ENCODE results near the gene COLEC12. TPM values are rescaled to one million over a fixed set of nuclear protein-coding genes. Genes with fewer than 3 reads are reported as not detected.

Gene COLEC12
- total RNA-seq: 10 to 100 TPM; 23.0 to 54.9 TPM
- long read RNA-seq, donor 1, full-length matches to known transcripts: 22 of 42 reads
- long read RNA-seq, donor 1, partial matches to known transcripts: 14 of 42 reads
- long read RNA-seq, donor 1, other reads (novel, unspliced or antisense): 6 of 42 reads
- long read RNA-seq, donor 2, partial matches to known transcripts: 9 of 9 reads
- long read RNA-seq, donor 2, other reads (novel, unspliced or antisense): 0 of 9 reads

DNA sequence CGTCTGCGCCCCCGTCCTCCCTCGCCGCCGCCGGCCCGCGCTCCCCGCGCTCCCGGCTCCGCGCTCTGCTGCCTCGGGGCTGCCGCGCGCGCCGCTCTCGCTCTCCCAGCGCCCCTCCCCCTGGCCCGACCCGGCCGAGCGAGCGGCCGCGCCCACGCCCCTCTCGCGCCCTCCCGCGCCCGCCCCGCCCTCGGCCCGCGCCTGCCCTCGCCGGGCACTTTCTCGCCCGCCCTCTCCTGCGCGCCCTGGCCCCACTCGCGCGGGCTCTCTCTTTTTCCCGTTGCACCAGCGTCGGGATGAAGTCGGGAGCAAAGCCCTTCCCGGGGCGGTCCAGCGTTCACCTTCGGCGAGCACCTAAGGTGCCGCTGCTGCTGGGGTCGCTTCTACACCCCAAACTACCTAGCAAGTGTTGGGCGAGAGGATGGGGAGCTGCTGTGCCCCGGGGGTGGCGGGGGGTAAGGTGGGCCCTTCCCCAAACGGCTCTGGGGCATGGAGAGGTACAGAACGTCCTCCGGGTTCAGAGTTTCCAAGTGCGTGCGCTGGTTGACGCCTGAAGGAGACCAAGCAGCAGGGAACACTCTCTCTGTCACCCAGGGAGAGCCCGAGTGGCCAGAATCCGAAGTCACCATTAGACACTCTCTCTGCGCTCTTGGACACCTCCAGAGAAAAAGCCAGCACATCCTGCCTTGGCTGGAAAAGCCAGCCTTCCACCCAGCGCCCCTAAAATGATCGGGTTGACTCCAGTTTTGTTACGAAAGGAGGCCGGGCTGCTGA, at the start of gene COLEC12:
Gene COLEC12, minus strand, starts transcription at position 70 of the 774 bp plus-strand sequence. CDS start 187 bp downstream, outside the sequence.
- peak; percentile 86 for DNase-seq (ENCODE audit: low spot score)
- intact Hi-C loops (cut with DNase I): loop anchor here in 1 of 2 donors (10.0 kb wide), 1 partner anchor 54 kb away; no protein-coding TSS in a partner anchor

DNA sequence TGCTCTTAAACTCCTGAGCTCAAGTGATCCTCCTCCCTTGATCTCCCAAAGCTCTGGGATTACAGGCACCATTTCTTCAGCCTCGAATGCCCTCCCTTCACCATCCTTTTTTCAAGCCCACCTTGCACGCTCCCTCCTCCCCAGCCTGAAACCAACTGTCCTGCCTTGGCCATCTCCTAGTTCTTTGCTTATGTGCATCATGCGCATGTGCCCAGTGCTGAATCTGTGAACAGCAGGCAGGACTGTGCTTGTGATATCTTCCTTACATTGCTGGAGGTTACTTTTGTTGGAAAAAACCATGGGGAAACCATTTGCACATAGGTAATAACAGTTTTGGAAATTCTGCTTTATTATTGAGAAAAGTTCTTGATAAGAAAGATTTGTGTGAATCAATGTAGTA, 49.5 kb upstream of the COLEC12 start:
- DNase-seq (ENCODE audit: low spot score): no peak
- intact Hi-C loops (cut with DNase I): loop anchor here in 1 of 2 donors (10.0 kb wide), 1 partner anchor 45 kb away; the partner anchor contains the start of gene COLEC12

DNA sequence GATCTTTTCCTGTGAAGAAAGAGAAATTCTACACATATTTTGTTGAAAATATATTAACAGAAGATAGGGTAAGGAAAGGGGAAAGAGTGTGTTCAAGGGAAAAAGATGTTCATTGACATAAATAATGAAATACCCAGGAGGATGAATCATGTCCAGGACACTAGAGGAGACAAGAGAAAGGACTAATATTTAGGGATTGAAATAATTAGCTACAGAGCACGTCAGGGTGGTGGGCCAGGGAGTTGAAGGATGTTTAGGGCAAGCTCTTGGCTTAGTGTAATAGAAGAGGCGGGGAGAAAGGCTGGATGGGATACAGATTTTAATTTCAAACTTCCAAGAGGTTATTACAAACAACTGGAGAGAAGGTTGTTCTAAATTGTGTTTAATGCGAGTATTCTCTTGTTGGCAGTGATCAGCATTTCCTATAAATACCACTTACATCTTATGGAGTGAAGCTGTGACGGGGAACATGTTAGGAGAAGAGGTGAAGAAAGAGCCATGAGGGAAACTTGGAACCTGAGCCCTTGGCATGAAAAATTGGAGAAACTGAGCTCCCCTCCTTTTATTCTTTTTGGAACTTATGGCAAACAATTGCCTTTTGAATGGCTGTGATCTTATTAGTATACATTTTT, 43.1 kb upstream of the COLEC12 start:
- no peak for DNase-seq (ENCODE audit: low spot score)
- intact Hi-C loops (cut with DNase I): no loop called here

DNA sequence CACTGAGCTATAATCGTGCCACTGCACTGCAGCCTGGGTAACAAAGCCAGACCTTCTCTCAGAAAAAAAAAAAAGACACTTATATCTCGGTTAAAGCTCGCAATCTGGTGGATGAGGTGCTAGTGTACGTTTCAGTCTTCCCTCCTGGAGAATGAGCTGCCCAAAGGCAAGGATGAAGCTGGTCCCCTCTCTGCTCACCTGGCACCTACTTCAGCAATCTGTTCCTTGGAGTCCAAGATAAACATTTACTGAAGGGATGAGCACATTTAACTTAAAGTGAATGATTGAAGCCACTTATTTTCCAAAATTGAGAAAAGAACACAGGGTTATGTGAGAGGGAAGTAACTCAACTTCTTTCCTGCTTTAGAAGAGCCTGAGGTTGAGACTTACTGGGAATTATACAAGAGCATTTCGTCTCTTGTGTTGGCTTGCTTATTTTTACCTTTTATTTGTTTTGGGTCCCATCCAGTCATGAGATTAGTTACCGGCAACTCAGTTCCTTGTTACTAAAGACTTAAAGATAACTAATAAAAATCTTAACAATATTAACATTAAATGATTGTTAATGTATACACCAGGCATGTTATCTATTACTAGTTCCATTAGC, 33.6 kb upstream of the COLEC12 start:
- intact Hi-C loops (cut with DNase I): no loop called here

DNA sequence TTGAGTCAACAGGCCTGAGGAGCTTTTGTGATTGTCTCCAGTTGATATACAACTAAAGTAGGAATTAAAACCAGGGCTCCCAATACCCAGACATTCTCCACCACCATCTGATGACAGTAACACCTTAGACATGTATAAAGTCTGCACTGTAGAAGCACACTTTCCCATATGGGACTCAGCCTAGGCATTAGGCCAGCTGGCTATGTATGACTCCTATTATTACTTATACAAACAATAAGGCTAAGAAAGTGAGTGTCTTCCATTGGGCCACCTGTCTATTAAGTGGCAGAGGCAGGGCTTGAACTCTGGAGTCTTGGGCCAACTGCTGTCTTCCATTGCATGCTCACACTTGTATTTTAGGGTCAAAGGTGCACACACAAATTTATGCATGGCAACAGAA, 32.1 kb upstream of the COLEC12 start:
- intact Hi-C loops (cut with DNase I): no loop called here
- DNase-seq (ENCODE audit: low spot score): no peak

More for the DNA sequence above, 33.6 kb upstream of the COLEC12 start:
- DNase-seq (ENCODE audit: low spot score): no peak

DNA sequence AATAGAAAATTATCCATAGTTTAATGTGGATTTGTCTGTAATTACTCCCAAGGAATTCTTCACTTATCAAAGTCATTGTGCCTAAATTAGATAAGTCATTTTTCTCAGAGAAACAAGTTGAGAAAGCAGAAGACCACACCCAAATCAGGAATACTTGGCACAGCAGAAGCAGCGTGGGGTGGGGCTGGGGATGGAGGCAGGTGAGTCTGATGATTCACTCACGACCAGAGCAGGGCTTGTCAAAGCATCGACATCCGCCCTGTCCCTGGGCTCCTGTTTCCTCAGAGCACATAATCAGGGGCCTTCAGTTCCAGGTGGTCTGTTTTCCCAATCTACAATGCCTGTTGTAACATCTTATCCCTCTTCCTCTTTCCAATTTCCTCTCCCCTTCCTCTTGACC, 31.5 kb upstream of the COLEC12 start:
- no peak for DNase-seq (ENCODE audit: low spot score)
- intact Hi-C loops (cut with DNase I): no loop called here

DNA sequence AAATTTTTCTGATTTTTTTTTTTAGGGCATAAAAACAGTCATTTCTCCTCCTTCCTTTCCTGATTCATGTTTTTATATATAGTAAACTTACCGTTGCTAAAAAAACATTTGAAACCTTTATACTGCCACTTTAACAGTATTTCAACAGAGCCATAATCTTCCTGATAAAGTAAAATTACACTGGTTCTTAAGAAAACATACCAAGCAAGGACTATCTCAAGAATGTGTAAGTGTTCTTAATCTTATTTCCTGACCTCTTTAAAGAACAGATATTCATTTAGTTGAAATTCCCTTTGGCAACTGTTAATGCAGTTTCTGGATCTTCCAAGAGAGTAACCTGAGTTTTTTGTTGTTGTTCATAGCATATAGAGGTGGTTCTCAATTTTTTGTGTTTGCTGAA, 26.6 kb upstream of the COLEC12 start:
- intact Hi-C loops (cut with DNase I): no loop called here
- DNase-seq (ENCODE audit: low spot score): no peak

DNA sequence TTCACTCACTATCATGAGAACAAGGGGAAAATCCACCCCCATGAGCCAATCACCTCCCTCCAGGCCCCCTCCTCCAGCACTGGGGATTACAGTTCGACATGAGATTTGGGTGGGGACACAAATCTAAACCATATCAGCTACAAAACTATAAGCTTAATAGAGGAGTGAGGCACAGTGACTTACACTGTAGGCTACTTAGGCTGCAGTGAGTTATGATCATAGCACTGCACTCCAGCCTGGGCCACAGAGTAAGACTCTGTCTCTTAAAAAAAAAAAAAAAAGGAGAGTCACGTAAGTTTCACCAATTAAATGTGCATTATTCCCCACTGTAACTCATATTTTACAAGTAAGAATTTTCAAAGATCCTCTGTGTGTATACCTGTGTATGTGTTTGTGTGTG, 26.2 kb upstream of the COLEC12 start:
- intact Hi-C loops (cut with DNase I): no loop called here
- no peak for DNase-seq (ENCODE audit: low spot score)

DNA sequence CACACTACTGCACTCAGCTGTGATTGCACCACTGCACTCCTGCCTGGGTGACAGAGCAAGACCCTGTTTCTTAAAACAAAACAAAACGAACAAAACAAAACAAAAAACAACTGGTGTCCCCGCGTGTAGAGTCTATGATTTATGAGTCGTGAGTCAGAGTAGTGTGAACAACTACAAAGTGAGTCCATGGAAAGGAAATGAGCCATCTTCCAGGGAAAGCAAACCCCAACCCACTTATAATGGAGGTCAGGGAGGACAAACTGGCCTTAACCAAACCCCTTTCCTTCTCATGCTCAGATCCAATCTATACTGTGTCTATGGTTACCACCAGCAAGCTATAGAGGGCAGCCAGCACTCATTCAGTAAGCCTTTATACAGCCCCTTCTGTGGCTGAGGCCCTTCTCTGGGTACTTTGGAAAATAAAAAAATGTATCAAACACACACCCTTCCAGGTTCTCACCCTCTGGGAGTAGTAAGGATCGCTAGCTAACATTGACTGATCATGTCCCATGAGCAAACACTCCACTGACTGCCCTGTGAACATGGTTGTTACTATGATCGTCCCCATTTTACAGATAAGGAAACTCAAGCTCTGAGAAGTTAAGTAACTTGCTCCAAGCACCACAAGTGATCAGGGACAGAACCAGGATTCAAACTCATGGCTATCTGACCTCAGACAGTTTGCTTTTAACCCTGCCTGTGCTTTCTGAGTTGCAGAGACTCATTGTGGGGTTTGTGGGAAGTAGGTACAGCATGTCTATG, 24.7 kb upstream of the COLEC12 start:
- DNase-seq (ENCODE audit: low spot score): no peak
- intact Hi-C loops (cut with DNase I): no loop called here

DNA sequence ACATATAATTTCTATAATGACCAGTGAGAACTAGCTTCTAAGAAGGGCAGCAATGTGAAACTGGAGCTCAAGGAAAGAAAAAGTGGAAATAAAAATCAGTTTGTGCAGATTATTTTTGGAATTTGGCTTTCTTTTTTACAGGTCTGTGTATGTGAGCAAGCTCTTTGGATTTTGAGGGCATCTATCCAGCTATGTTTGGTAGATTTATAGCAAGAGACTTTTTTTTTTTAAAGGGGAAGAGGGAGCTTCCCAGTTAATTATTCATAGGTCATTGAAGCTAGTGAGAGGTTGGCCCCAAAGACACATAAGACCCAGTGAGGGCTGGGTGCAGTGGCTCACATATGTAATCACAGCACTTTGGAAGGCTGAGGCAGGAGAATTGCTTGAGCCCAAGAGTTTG, 24.0 kb upstream of the COLEC12 start:
- DNase-seq (ENCODE audit: low spot score): no peak
- intact Hi-C loops (cut with DNase I): no loop called here

DNA sequence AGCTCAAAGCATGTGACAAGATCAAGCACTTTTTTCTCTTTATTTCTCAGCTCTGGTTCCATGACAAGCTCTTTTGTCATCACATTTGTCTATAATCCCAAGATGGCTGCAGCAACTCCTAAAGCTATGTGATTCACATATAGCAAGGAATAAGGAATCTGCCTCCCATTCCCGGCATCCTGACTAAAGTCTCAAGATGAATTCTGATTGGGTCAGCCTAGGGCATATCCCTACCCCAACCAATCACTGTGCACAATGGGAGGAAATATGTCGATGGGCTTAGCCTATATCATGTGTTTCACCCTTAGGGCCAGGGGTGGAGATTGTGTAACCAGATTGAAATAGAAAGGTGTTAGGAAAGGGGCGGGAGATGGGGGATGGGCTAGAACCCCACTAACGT, 23.1 kb upstream of the COLEC12 start:
- intact Hi-C loops (cut with DNase I): no loop called here

DNA sequence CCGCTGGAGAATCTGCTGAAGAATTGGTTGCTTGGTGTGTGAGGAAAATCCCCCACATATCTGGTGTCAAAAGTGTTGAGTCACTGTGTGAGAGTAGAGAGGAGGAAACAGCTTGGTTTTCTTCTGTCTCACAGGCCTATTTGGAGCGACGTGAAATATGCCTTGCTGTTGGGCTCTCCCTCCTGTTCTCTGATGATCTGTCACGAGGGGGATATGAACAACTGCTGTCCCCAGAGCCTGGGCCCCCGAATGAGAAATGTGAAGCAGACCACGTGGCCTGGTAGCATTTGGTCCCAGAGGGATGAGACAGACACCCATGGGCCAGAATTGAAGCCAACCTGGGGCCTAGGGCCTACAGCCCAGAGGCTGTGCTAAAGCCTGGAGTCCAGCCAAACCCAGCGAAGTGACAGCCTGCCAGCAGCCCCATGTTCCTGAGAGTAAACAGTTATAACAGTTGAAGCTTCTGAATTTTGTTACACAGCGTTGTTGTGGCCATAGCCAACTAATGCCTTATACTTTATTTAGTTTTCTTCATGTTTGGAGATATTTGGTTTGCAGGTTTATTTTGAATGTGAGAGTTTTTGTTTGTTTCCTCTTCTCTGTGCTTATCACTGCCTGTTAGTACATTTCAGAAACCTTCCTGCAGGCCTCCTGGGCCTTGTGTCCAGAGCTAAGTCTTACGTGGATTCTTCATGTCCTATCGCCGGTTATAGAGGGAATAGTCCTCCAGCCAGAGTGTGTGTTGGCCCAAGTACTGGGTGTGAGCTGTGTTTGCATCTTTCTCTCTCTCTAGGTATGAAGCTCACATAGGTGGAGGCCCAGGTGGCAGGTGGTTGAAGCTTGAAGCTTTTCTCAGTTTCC, 18.7 kb upstream of the COLEC12 start:
- no peak for DNase-seq (ENCODE audit: low spot score)
- intact Hi-C loops (cut with DNase I): no loop called here

More for the DNA sequence above, 23.1 kb upstream of the COLEC12 start:
- no peak for DNase-seq (ENCODE audit: low spot score)

DNA sequence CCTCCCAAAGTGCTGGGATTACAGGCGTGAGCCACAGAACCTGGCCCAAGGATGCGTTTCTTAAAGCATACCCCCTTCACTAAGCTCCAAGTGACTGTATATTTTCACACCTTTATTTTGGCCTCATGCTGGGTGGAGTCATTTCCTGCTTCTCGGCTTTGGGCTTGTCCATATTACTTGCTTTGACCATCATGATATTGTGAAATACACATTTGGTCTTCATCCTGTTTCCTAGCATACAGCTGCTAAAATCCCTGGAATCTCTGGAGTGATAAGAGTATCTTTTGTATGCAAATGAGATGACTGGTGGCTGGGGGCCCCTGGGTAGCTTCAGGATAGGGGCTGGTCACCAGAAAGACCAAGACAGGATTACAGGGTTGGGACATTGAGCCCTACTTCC, 17.6 kb upstream of the COLEC12 start:
- DNase-seq (ENCODE audit: low spot score): no peak
- intact Hi-C loops (cut with DNase I): no loop called here

DNA sequence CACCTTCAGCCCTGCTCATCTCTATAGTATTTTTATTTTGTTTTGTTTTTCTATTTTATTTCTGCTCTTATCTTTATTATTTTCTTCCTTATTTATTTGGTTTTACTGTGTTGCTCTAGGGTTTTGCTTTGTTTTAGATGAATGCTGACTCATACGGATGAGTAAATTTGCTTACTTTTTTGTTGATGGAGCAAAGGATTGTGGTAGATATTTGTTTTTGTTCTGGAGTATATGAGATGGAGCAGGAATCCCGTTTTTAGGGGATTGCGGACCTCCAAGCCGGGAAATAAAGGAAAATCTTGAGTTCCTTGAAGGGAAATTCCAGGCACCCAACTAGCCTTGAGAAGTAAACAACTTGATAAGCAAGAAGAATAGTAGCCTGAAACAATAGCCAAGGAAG, 15.3 kb upstream of the COLEC12 start:
- DNase-seq (ENCODE audit: low spot score): no peak
- intact Hi-C loops (cut with DNase I): no loop called here

DNA sequence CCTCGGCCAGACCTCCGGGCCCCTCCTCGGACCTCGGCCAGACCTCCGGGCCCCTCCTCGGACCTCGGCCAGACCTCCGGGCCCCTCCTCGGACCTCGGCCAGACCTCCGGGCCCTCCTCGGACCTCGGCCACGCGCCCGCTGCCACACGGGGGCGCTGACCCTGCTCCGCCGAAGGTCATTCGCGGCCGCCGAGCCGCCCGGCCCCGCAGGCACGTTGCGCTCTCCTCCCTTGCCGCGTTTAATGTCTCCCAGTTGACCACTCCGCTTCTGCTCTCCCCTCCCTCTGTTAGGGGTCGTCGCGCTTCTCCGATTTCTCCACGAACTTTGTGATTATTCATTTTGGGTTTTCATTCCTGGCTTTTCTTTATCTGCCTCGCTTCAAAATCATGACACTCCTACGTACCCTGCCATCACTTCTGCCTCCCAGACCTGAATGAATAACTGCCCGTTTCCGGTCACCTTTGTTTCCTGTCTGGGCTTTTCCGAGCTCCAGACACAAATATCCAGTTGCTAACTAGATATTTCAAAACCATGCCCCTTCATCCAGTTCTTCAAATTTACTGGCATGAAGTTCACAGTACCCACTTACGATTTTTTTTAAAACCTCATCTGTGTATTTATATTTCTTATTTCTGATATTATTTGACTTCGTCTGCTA, 14.8 kb upstream of the COLEC12 start:
- no peak for DNase-seq (ENCODE audit: low spot score)
- intact Hi-C loops (cut with DNase I): no loop called here

DNA sequence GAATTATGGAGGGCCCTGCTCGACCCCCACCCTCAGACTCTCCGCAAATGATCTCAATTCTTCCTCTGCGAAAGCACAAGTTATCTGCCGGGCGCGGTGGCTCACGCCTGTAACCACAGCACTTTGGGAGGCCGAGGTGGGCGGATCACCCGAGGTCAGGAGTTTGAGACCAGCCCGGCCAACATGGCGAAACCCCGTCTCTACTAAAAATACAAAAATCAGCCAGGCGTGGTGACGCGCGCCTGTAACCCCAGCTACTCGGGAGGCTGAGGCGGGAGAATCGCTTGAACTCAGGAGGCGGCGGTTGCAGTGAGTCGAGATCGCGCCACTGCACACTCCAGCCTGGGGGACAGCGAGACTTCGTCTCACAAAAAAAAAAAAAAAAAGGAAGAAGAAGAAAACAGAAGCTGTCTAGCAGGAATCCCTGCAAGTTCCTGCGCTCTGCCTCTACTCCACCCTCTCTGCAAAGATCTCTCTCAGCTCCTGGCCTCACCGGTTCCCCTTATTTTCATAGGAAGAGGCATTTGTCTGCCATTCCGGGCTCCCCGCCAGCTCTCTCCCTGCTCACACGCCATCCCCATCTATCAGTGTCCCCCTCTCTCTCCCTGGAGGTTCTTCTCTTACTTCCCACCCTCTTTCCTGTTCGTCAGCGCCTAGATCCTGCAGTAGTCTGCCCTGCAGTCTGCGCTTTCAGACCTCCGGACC, 13.5 kb upstream of the COLEC12 start:
- intact Hi-C loops (cut with DNase I): no loop called here
- DNase-seq (ENCODE audit: low spot score): no peak

DNA sequence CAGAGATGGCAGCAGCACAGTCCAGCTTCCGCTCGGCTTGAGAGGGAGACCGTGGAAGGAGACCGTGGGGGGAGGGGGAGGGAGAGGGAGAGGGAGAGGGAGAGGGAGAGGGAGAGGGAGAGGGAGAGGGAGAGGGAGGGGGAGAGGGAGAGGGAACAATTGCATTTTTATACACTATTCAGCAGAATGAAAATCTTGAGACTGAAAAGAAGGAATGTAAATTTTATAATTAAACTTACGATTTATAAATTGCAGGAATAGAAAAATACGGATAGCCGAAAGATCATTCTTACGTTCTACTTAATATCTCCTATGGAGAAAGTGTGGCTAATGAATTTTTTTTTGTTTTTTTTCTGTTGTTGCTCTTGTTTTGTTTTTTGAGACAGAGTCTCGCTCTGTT, 12.5 kb upstream of the COLEC12 start:
- DNase-seq (ENCODE audit: low spot score): no peak
- intact Hi-C loops (cut with DNase I): no loop called here

Data from posterior vena cava (tissue), 2 donors.